ENCODE data around the gene IDH3A. TPM values are rescaled to one million over a fixed set of nuclear protein-coding genes. Genes with fewer than 3 reads are reported as not detected.

The IDH3A gene
- total RNA-seq, 6 experiments from 2014 or later = 67.3 to 82.1 (median 78.3) TPM

DNA sequence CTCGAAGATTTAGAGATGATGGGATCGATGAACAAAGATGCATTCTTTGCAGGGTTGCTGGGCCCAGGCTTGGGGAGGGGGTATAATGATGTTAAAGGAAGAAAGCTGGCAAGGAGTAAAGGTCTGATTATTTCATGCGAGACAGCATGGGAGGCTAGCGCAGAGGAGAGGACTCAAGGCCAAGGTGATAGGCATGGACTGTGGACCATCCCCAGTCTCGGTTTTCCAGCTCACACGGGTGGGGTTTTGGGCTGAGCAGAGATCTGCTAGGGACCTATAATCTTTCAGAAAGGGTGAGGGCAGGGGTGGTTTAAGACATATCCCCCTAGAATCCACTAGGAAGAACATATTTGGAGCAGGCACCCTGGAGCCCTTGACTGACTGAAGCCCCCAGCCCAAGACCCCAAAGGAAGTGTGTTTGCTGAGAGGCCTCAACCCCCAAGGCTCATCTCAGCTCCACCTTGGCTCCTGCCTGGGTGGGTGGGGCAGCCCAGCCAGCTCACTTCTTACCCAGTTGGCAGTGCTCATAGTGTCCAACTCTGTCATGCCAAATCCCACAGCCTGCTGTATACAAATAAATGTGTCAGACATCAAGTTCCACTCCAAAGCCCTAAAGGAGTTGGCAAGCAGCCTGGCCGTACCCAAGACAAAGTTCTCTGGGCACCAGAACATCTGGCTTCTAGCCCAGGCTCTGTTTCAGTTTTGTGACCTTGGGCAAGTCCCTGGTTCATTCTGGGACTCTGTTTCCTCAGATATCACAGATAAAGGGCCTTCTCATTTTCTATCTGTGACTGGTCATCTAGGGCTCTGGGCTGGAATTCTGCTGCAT, 67.3 kb downstream of the IDH3A start:
- Mint-ChIP-seq H3K27ac (no peak overlapping the region), H3K9me3 (no peaks in the 10 kb centered on the region), H3K27me3 (ENCODE audit: insufficient read depth) (peaks cover 28% of the 10 kb centered on the region), H3K4me1 (ENCODE audit: low read depth) (peaks cover 21% of the 10 kb centered on the region), H3K4me3 (no peak overlapping the region), H3K36me3 (ENCODE audit: low read depth) (no peaks in the 10 kb centered on the region)
- DNase-seq = peak; percentile 19
- TF ChIP-seq, protein P1, sequence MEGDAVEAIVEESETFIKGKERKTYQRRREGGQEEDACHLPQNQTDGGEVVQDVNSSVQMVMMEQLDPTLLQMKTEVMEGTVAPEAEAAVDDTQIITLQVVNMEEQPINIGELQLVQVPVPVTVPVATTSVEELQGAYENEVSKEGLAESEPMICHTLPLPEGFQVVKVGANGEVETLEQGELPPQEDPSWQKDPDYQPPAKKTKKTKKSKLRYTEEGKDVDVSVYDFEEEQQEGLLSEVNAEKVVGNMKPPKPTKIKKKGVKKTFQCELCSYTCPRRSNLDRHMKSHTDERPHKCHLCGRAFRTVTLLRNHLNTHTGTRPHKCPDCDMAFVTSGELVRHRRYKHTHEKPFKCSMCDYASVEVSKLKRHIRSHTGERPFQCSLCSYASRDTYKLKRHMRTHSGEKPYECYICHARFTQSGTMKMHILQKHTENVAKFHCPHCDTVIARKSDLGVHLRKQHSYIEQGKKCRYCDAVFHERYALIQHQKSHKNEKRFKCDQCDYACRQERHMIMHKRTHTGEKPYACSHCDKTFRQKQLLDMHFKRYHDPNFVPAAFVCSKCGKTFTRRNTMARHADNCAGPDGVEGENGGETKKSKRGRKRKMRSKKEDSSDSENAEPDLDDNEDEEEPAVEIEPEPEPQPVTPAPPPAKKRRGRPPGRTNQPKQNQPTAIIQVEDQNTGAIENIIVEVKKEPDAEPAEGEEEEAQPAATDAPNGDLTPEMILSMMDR (IDR thresholded peaks at IDR 0.05) = no peak

DNA sequence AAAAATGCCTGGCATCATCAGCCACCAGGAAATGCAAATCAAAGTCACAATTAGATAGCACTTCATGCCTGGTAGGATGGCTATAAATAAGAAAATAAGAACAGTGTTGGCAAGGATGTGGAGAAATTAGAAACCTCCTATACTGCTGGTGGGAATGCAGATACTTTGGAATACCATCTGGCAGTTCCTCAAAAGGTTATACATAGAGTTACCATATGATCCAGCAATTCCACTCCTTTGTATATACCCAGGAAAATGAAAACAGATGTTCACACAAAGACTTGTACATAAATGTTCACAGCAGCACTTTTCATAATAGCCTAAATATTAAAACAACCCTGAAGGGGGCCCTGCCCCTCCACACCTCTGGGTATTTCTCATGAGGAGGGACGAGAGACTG, 71.6 kb downstream of the IDH3A start:
- no peaks in the 10 kb centered on the region for H3K36me3 Mint-ChIP-seq (ENCODE audit: low read depth)
- peaks cover 23% of the 10 kb centered on the region for H3K27me3 Mint-ChIP-seq (ENCODE audit: insufficient read depth)
- TF ChIP-seq, protein P1 (IDR thresholded peaks at IDR 0.05) = no peak
- no peak overlapping the region for H3K4me3 Mint-ChIP-seq
- no peak for DNase-seq
- H3K27ac Mint-ChIP-seq = no peak overlapping the region
- no peaks in the 10 kb centered on the region for H3K9me3 Mint-ChIP-seq
- H3K4me1 Mint-ChIP-seq (ENCODE audit: low read depth) = no peaks in the 10 kb centered on the region

Other genes with a start within 250 kb of the IDH3A start
- gene TBC1D2B, start 71.7 kb upstream of the IDH3A start, total RNA-seq (2021; fragmentation: NEBNext Ultra II Directional; extraction: Animal tissue kit (Norgen Biotek cat#: 25700)) = 10 to 100 TPM; 34.1 to 42.5 (median 38.0) TPM
- not detected for gene SH2D7, start 56.8 kb upstream of the IDH3A start, total RNA-seq (2021; fragmentation: NEBNext Ultra II Directional; extraction: Animal tissue kit (Norgen Biotek cat#: 25700))
- gene CIB2, start 17.9 kb upstream of the IDH3A start, total RNA-seq (2021; fragmentation: NEBNext Ultra II Directional; extraction: Animal tissue kit (Norgen Biotek cat#: 25700)) = 1 to 10 TPM; 1.3 to 1.8 (median 1.4) TPM
- not detected for gene ACSBG1, start 85.2 kb downstream of the IDH3A start, total RNA-seq (2021; fragmentation: NEBNext Ultra II Directional; extraction: Animal tissue kit (Norgen Biotek cat#: 25700))
- under 1 TPM in 5 of 6 experiments, not detected in 1; 0.14 to 0.38 (median 0.17) TPM for gene DNAJA4, start 115.2 kb downstream of the IDH3A start, total RNA-seq (2021; fragmentation: NEBNext Ultra II Directional; extraction: Animal tissue kit (Norgen Biotek cat#: 25700))
- 10 to 100 TPM; 43.9 to 48.1 (median 47.0) TPM for gene SKIC8, start 150.2 kb downstream of the IDH3A start, total RNA-seq (2021; fragmentation: NEBNext Ultra II Directional; extraction: Animal tissue kit (Norgen Biotek cat#: 25700))
- not detected for gene CRABP1, start 191.0 kb downstream of the IDH3A start, total RNA-seq (2021; fragmentation: NEBNext Ultra II Directional; extraction: Animal tissue kit (Norgen Biotek cat#: 25700))